DMS114 treated with DMSO at 0.1 percent for 48 hours (cell line): ENCODE results near the gene AFMID.
"Not testable (repeated sequence)": the region's sequence is repeated elsewhere in the genome, so short reads cannot be mapped to it uniquely, and the experiment has no call there.

Source experiments
- DNase-seq: peaks from one replicate; lab custom pipeline; 2025; ENCODE audit not compliant: unreplicated experiment; lab: John Stamatoyannopoulos, UW

The AFMID gene

GRCh38 chr17:78151514-78152008, 35.6 kb upstream of the AFMID start:
- no peak for DNase-seq

GRCh38 chr17:78154903-78155811, 32.0 kb upstream of the AFMID start:
- DNase-seq, result no peak

GRCh38 chr17:78159575-78160158, 27.5 kb upstream of the AFMID start:
- DNase-seq, result no peak

GRCh38 chr17:78163881-78164747, 23.0 kb upstream of the AFMID start:
- DNase-seq, result no peak

GRCh38 chr17:78164748-78165607, 22.2 kb upstream of the AFMID start:
- DNase-seq, result no peak

- DNase-seq, result no peak
These were observed 20.7 kb upstream of the AFMID start for GRCh38 chr17:78166416-78166815.

GRCh38 chr17:78168242-78168902, 18.8 kb upstream of the AFMID start, which contains the start of gene SYNGR2:
Gene SYNGR2, plus strand, starts transcription at chr17:78168581. Its CDS starts 36 bp downstream, at chr17:78168617.
- peak; percentile 54 for DNase-seq

- DNase-seq, result peak; percentile 46
These were observed 18.0 kb upstream of the AFMID start for GRCh38 chr17:78168903-78169793.

- no peak for DNase-seq
These were observed 16.2 kb upstream of the AFMID start for GRCh38 chr17:78170692-78171590.

- DNase-seq, result not testable (repeated sequence)
These were observed 15.4 kb upstream of the AFMID start for GRCh38 chr17:78171591-78172248.

- peak; percentile 21 for DNase-seq
These were observed 14.7 kb upstream of the AFMID start for GRCh38 chr17:78172249-78173051.

- DNase-seq, result no peak
These were observed 14.0 kb upstream of the AFMID start for GRCh38 chr17:78173097-78173715.

GRCh38 chr17:78174346-78174869, 12.8 kb upstream of the AFMID start:
- no peak for DNase-seq

GRCh38 chr17:78174870-78175642, 12.1 kb upstream of the AFMID start:
- DNase-seq, result no peak

- DNase-seq, result no peak
These were observed 11.6 kb upstream of the AFMID start for GRCh38 chr17:78175643-78175981.
